Vagina (tissue), 2 donors: ENCODE measurements around the gene CATSPER3. TPM values are rescaled to one million over a fixed set of nuclear protein-coding genes. Genes with fewer than 3 reads are reported as not detected.

ENCODE experiments used
- DNase-seq, 2 donors: peaks; one replicate each; pipeline ENCODE4 v3.0.0-alpha.2; 2017; ENCODE audit errors: extremely low spot score in 2 of 2
- H3K27ac ChIP-seq: fragments of 200-600 bp; sonication (generic); one replicate; pipeline ENCODE4 v1.5.1; 2019
- H3K27me3 ChIP-seq: fragments of 200-600 bp; sonication (generic); one replicate; pipeline ENCODE4 v1.5.1; 2019
- H3K36me3 ChIP-seq, 2 donors: fragments of 200-600 bp; sonication (generic); one replicate each; pipeline ENCODE4 v1.5.1; 2017 to 2019
- H3K4me1 ChIP-seq: fragments of 200-600 bp; sonication (generic); one replicate; pipeline ENCODE4 v1.5.1; 2019
- H3K4me3 ChIP-seq, 2 donors: fragments of 200-600 bp; sonication (generic); 1 replicate in 1 of 2; 2 replicates in 1 of 2; pipeline ENCODE4 v1.5.1; 2016 to 2019
- H3K9me3 ChIP-seq: fragments of 200-600 bp; sonication (generic); one replicate; pipeline ENCODE4 v1.5.1; 2019
- POLR2A ChIP-seq, 2 donors: fragments of 450-650 bp; IDR thresholded peaks; one replicate each; pipeline ENCODE4 v1.6.1; 2017; ENCODE audit warnings: antibody characterized with exemption in 2 of 2, mild to moderate bottlenecking in 2 of 2, moderate library complexity in 2 of 2
- POLR2AphosphoS5 ChIP-seq, 2 donors: sonication (generic); formaldehyde crosslinking; IDR thresholded peaks; one replicate each; pipeline ENCODE4 v1.9.0; 2017; ENCODE audit warnings: antibody characterized with exemption in 2 of 2, mild to moderate bottlenecking in 2 of 2, low read depth in 1 of 2; ENCODE audit not compliant: insufficient read depth in 1 of 2
- intact Hi-C: fragments of 100-400 bp; cut with DNase I; formaldehyde crosslinking; loops from one replicate; pipeline ENCODE4 v1.15.1; 2023
- total RNA-seq: library from RNA; depleted of rRNA; stranded (reverse); fragments of >200 nt; gene quantifications from one replicate; pipeline ENCODE4 v1.2.3, GENCODE V29; 2016
- TF ChIP-seq, protein P1 (sequence below), 3 experiments: fragments of 450-650 bp in 2 of 3; fragments of 200-600 bp in 1 of 3; sonication (generic) in 1 of 3; IDR thresholded peaks; one replicate each; pipeline ENCODE4 v1.5.1; 2017 to 2019; ENCODE audit warnings: antibody characterized with exemption in 3 of 3, mild to moderate bottlenecking in 2 of 3, moderate library complexity in 2 of 3

CATSPER3 gene
- total RNA-seq, 1 donor from 2014 or later, result not detected

DNA sequence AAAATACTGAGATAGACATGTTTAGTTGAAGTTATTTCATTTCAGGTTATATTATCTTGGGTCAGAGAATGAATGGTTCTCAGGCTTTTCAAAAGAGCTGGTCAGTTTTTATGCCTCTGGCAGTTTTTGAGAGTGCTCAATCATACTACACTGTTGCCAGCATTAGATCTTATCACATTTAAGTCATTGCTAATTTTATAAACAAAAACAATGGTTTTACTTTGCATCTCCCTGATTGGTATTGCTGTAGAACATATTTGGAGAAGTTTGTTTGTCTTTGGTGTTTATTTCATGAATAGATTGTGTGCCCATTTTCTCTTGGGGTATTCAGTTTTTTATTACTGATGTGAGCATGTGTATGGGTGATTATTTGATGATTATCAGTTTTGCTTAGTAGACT is 1.5 kb downstream of the CATSPER3 start:
- DNase-seq, result no peak
- no peaks in the 10 kb centered on the region for H3K36me3 ChIP-seq
- H3K9me3 ChIP-seq, result no peaks in the 10 kb centered on the region
- no peaks in the 10 kb centered on the region for H3K27me3 ChIP-seq
- no peaks in the 10 kb centered on the region for H3K4me1 ChIP-seq
- intact Hi-C loops, result no loop called here
- no peak overlapping the region for H3K4me3 ChIP-seq
- H3K27ac ChIP-seq, result no peak overlapping the region
- TF ChIP-seq, protein P1, sequence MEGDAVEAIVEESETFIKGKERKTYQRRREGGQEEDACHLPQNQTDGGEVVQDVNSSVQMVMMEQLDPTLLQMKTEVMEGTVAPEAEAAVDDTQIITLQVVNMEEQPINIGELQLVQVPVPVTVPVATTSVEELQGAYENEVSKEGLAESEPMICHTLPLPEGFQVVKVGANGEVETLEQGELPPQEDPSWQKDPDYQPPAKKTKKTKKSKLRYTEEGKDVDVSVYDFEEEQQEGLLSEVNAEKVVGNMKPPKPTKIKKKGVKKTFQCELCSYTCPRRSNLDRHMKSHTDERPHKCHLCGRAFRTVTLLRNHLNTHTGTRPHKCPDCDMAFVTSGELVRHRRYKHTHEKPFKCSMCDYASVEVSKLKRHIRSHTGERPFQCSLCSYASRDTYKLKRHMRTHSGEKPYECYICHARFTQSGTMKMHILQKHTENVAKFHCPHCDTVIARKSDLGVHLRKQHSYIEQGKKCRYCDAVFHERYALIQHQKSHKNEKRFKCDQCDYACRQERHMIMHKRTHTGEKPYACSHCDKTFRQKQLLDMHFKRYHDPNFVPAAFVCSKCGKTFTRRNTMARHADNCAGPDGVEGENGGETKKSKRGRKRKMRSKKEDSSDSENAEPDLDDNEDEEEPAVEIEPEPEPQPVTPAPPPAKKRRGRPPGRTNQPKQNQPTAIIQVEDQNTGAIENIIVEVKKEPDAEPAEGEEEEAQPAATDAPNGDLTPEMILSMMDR (IDR thresholded peaks at IDR 0.05), result no peak
- TF ChIP-seq POLR2AphosphoS5 (IDR thresholded peaks at IDR 0.05; ENCODE audit: insufficient read depth in 1 of 2, low read depth in 1 of 2), result no peak
- TF ChIP-seq POLR2A (IDR thresholded peaks at IDR 0.05), result no peak

DNA sequence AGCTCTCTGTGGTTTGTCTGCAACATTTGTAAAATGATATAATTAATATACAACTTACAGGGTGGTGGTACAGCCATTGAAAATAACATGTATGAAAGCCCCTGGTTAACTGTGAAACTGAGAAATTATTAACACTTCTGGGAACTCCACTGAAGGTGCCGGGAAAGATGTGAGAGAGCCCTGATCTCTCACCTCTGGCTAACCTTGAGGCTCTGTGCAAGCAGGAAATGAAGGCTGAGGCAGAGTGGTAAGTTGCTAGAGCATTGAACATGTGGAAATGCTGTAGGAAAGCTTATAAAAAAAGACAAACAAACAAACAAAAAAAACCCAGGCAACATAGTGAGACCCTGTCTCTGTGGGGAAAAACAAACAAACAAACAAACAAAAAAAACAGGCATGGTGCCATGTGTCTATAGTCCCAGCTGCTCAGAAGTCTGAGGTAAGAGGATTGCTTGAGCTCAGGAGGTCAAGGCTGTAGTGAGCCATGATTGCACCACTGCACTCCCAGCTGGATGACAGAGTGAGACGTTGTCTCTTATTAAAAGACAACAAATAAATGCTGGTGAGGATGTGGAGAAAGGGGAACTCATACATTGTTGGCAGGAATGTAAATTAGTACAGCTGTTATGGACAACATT is 7.5 kb downstream of the CATSPER3 start:
- DNase-seq, result no peak
- no peaks in the 10 kb centered on the region for H3K36me3 ChIP-seq
- TF ChIP-seq POLR2AphosphoS5 (IDR thresholded peaks at IDR 0.05; ENCODE audit: insufficient read depth in 1 of 2, low read depth in 1 of 2) (no peak), POLR2A (IDR thresholded peaks at IDR 0.05) (no peak)
- TF ChIP-seq, protein P1 (IDR thresholded peaks at IDR 0.05), result no peak
- H3K4me1 ChIP-seq, result no peaks in the 10 kb centered on the region
- no peak overlapping the region for H3K4me3 ChIP-seq
- no peaks in the 10 kb centered on the region for H3K27me3 ChIP-seq
- intact Hi-C loops, result no loop called here
- H3K9me3 ChIP-seq, result peaks cover 9% of the 10 kb centered on the region
- H3K27ac ChIP-seq, result no peak overlapping the region

DNA sequence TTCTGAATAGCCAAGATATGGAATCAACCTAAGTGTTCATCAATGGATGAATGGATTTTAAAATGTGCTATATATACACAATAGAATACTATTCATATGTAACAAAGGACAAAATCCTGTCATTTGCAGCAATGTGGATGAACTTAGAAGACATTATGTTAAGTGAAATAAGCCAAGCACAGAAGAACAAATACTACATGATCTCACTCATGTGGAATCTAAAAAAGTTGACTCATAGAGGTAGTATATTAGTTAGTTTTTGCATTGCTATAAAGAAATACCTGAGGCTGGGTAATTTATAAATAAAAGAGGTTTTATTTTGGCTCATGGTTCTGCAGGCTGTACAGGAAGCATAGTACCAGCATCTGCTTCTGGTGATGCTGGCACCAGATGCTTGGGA is 8.1 kb downstream of the CATSPER3 start:
- no peak for DNase-seq
- Histone ChIP-seq H3K36me3 (no peaks in the 10 kb centered on the region), H3K4me1 (no peaks in the 10 kb centered on the region), H3K4me3 (no peak overlapping the region), H3K27ac (no peak overlapping the region), H3K27me3 (no peaks in the 10 kb centered on the region), H3K9me3 (peaks cover 9% of the 10 kb centered on the region)
- TF ChIP-seq POLR2AphosphoS5 (IDR thresholded peaks at IDR 0.05; ENCODE audit: insufficient read depth in 1 of 2, low read depth in 1 of 2) (no peak), POLR2A (IDR thresholded peaks at IDR 0.05) (no peak)
- TF ChIP-seq, protein P1 (IDR thresholded peaks at IDR 0.05), result no peak
- intact Hi-C loops, result no loop called here

DNA sequence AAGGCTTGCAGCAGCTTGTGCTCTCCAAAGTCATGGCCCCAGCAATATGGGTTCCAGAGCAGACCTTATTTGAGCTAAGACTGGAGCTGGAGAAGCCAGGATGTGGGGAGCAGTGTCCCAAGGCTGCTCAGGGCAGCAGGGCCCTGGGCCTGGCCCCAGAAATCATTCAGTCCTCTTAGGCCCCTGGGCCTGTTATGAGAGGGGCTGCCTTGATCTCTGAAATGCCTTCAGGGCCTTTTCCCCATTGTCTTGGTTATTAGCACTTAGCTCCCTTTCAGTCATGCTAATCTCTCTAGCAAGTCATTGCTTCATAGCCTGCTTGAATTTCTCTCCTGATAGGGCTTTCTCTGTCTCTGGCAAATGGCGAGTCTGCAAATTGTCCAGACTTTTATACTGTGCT is 9.1 kb downstream of the CATSPER3 start:
- no peak overlapping the region for H3K4me3 ChIP-seq
- TF ChIP-seq, protein P1 (IDR thresholded peaks at IDR 0.05), result no peak
- no peak for TF ChIP-seq POLR2AphosphoS5 (IDR thresholded peaks at IDR 0.05; ENCODE audit: insufficient read depth in 1 of 2, low read depth in 1 of 2)
- TF ChIP-seq POLR2A (IDR thresholded peaks at IDR 0.05), result no peak

DNA sequence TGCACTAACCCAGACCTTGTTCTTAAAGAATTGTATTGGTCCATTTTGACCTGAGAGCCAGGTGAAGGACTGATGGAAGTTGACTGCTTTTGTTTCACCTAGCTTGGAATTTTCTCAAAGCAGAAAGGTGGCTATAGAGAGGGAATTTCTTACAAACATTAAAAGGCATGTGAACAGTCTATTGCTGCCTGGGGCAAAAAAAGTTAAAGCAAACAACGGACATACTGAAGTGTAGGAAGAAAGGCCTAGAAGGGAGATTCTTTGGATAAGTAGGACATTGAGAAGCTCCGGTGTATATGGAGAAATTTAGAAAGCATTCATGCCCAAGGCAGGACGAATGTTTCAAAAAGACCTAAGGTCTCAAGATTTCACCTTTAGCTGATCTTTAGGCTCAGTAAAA is 11.7 kb downstream of the CATSPER3 start:
- no peak for DNase-seq
- H3K9me3 ChIP-seq, result peaks cover 29% of the 10 kb centered on the region
- no peaks in the 10 kb centered on the region for H3K27me3 ChIP-seq
- intact Hi-C loops, result no loop called here
- no peaks in the 10 kb centered on the region for H3K36me3 ChIP-seq
- no peak overlapping the region for H3K4me3 ChIP-seq
- H3K27ac ChIP-seq, result no peak overlapping the region
- TF ChIP-seq POLR2AphosphoS5 (IDR thresholded peaks at IDR 0.05; ENCODE audit: insufficient read depth in 1 of 2, low read depth in 1 of 2), result no peak
- no peaks in the 10 kb centered on the region for H3K4me1 ChIP-seq

More for the DNA sequence above, 9.1 kb downstream of the CATSPER3 start:
- Histone ChIP-seq H3K4me1 (no peaks in the 10 kb centered on the region), H3K9me3 (peaks cover 15% of the 10 kb centered on the region), H3K27me3 (no peaks in the 10 kb centered on the region), H3K27ac (no peak overlapping the region), H3K36me3 (no peaks in the 10 kb centered on the region)
- DNase-seq, result no peak
- intact Hi-C loops, result no loop called here
